MM.1S (cell line): Measurements from ENCODE around the gene MLPH.

Experiments used
- DNase-seq: peaks from one replicate; pipeline ENCODE4 v3.0.0-alpha.2; 2015
- H2AFZ ChIP-seq: fragments of 300-600 bp; sonication (generic); 2 replicates; pipeline ENCODE4 v1.6.0; 2016; ENCODE audit warnings: antibody characterized with exemption, low read length
- H3F3A ChIP-seq: fragments of 300-600 bp; sonication (generic); 2 replicates; pipeline ENCODE4 v1.6.1; 2016; ENCODE audit warnings: mild to moderate bottlenecking, antibody characterized with exemption, low read length, moderate library complexity, mixed read lengths; ENCODE audit not compliant: insufficient read depth
- H3K27ac ChIP-seq: fragments of 300-600 bp; sonication (generic); 2 replicates; pipeline ENCODE4 v1.5.1; 2016; ENCODE audit warnings: mild to moderate bottlenecking, low read length
- H3K27me3 ChIP-seq: fragments of 300-600 bp; sonication (generic); replicated peaks from 2 replicates; pipeline ENCODE4 v1.6.0; 2016; ENCODE audit warnings: low read length; ENCODE audit not compliant: insufficient read depth
- H3K36me3 ChIP-seq: fragments of 300-600 bp; sonication (generic); replicated peaks from 2 replicates; pipeline ENCODE4 v1.6.1; 2016; ENCODE audit warnings: mild to moderate bottlenecking, low read length, mixed read lengths; ENCODE audit not compliant: insufficient read depth
- H3K4me1 ChIP-seq: fragments of 300-600 bp; sonication (generic); 2 replicates; pipeline ENCODE4 v1.6.1; 2016; ENCODE audit warnings: low read length, mixed read lengths
- H3K4me2 ChIP-seq: fragments of 300-600 bp; sonication (generic); 2 replicates; pipeline ENCODE4 v1.6.0; 2016; ENCODE audit warnings: low read depth, low read length
- H3K4me3 ChIP-seq: fragments of 300-600 bp; sonication (generic); 2 replicates; pipeline ENCODE4 v1.5.1; 2016; ENCODE audit warnings: low read length, mixed read lengths
- H3K79me2 ChIP-seq: fragments of 300-600 bp; sonication (generic); 2 replicates; pipeline ENCODE4 v1.6.1; 2016; ENCODE audit warnings: mixed run types, low read length, mixed read lengths
- H3K9ac ChIP-seq: fragments of 300-600 bp; sonication (generic); 2 replicates; pipeline ENCODE4 v1.6.1; 2016; ENCODE audit warnings: low read length, mixed read lengths
- H3K9me2 ChIP-seq: fragments of 300-600 bp; sonication (generic); replicated peaks from 2 replicates; pipeline ENCODE4 v1.6.1; 2016; ENCODE audit warnings: mild to moderate bottlenecking, low read length, mixed read lengths; ENCODE audit not compliant: insufficient read depth
- H3K9me3 ChIP-seq: fragments of 300-600 bp; sonication (generic); replicated peaks from 2 replicates; pipeline ENCODE4 v1.6.1; 2016; ENCODE audit warnings: mild to moderate bottlenecking, low read length, mixed read lengths; ENCODE audit not compliant: insufficient read depth
- H4K20me1 ChIP-seq: fragments of 300-600 bp; sonication (generic); 2 replicates; pipeline ENCODE4 v1.6.1; 2016; ENCODE audit warnings: mild to moderate bottlenecking, low read length, moderate library complexity, mixed read lengths; ENCODE audit not compliant: insufficient read depth
- CTCF ChIP-seq: fragments of 300-600 bp; sonication (generic); IDR thresholded peaks from 2 replicates; pipeline ENCODE4 v1.5.1; 2016; ENCODE audit warnings: antibody characterized with exemption, low read length, mixed read lengths
- EZH2 ChIP-seq: fragments of 300-600 bp; sonication (generic); optimal IDR thresholded peaks from 2 replicates; pipeline ENCODE3; 2017; ENCODE audit warnings: low read depth, mild to moderate bottlenecking, antibody characterized with exemption, low read length, mixed read lengths
- EZH2phosphoT487 ChIP-seq: fragments of 300-600 bp; sonication (generic); IDR thresholded peaks from 2 replicates; pipeline ENCODE4 v1.6.1; 2018; ENCODE audit warnings: antibody characterized with exemption, low read length

MLPH gene

GRCh38 chr2:237539681-237540080 lies 52.6 kb downstream of the MLPH start:
- Histone ChIP-seq H3K27ac (no peak overlapping the region), H3K4me3 (no peak overlapping the region), H3K79me2 (no peaks in the 10 kb centered on the region), H3K9ac (no peak overlapping the region), H3K9me3 (no peaks in the 10 kb centered on the region), H4K20me1 (no peaks in the 10 kb centered on the region), H3K27me3 (no peaks in the 10 kb centered on the region), H3K36me3 (no peaks in the 10 kb centered on the region), H3F3A (no peaks in the 10 kb centered on the region), H3K4me1 (no peaks in the 10 kb centered on the region), H2AFZ (no peak overlapping the region), H3K9me2 (no peaks in the 10 kb centered on the region), H3K4me2 (no peak overlapping the region)
- no peak for DNase-seq
- TF ChIP-seq EZH2 = no peak
- no peak for TF ChIP-seq EZH2phosphoT487

GRCh38 chr2:237540223-237540775 lies 53.2 kb downstream of the MLPH start:
- H3K4me1 ChIP-seq = no peaks in the 10 kb centered on the region
- H3K9me3 ChIP-seq = no peaks in the 10 kb centered on the region
- H3K27me3 ChIP-seq = no peaks in the 10 kb centered on the region
- TF ChIP-seq CTCF (no peak), EZH2phosphoT487 (no peak), EZH2 (no peak)
- H3K27ac ChIP-seq = no peak overlapping the region
- H3K79me2 ChIP-seq = no peaks in the 10 kb centered on the region
- no peaks in the 10 kb centered on the region for H4K20me1 ChIP-seq
- no peaks in the 10 kb centered on the region for H3K36me3 ChIP-seq
- no peaks in the 10 kb centered on the region for H3K9me2 ChIP-seq
- no peak overlapping the region for H3K4me2 ChIP-seq
- H2AFZ ChIP-seq = no peak overlapping the region
- no peak overlapping the region for H3K4me3 ChIP-seq
- no peak for DNase-seq
- H3F3A ChIP-seq = no peaks in the 10 kb centered on the region
- no peak overlapping the region for H3K9ac ChIP-seq

- Histone ChIP-seq H2AFZ (no peak overlapping the region), H3K27me3 (no peaks in the 10 kb centered on the region), H3K4me2 (no peak overlapping the region), H3K79me2 (no peaks in the 10 kb centered on the region), H3F3A (no peaks in the 10 kb centered on the region), H3K27ac (no peak overlapping the region), H3K9me2 (no peaks in the 10 kb centered on the region), H3K4me1 (no peaks in the 10 kb centered on the region), H3K4me3 (no peak overlapping the region), H4K20me1 (no peaks in the 10 kb centered on the region), H3K36me3 (no peaks in the 10 kb centered on the region), H3K9me3 (no peaks in the 10 kb centered on the region), H3K9ac (no peak overlapping the region)
- DNase-seq = no peak
- TF ChIP-seq EZH2phosphoT487 (no peak), CTCF (no peak), EZH2 (no peak)
These were observed 53.8 kb downstream of the MLPH start for GRCh38 chr2:237540823-237541222.

- Histone ChIP-seq H3K4me3 (no peak overlapping the region), H3K9ac (no peak overlapping the region), H3K4me2 (no peak overlapping the region), H2AFZ (no peak overlapping the region), H3K27me3 (no peaks in the 10 kb centered on the region), H3K4me1 (no peaks in the 10 kb centered on the region), H3K9me2 (no peaks in the 10 kb centered on the region), H3K9me3 (no peaks in the 10 kb centered on the region), H4K20me1 (no peaks in the 10 kb centered on the region), H3F3A (no peaks in the 10 kb centered on the region), H3K36me3 (no peaks in the 10 kb centered on the region), H3K79me2 (no peaks in the 10 kb centered on the region), H3K27ac (no peak overlapping the region)
- TF ChIP-seq EZH2phosphoT487 (no peak), EZH2 (no peak), CTCF (no peak)
- no peak for DNase-seq
These were observed 54.2 kb downstream of the MLPH start for GRCh38 chr2:237541243-237541642.
